Muscle of back (tissue), 11 donors: ENCODE data around the gene WDR47. TPM values are rescaled to one million over a fixed set of nuclear protein-coding genes. Genes with fewer than 3 reads are reported as not detected.
"Not testable (repeated sequence)": the region's sequence is repeated elsewhere in the genome, so short reads cannot be mapped to it uniquely, and the experiment has no call there.

Source experiments
- DNase-seq, 3 donors: peaks; one replicate each; pipeline versions ENCODE4 v3.0.0 to v3.0.0-alpha.2; 2013
- polyA plus RNA-seq, 10 donors: library from polyadenylated mRNA; unstranded; fragments of 120-200 nt; gene quantifications; one replicate each; pipeline ENCODE4 v1.2.1, GENCODE V29; 2013; ENCODE audit not compliant: insufficient read length in 10 of 10

The WDR47 gene
- polyA plus RNA-seq, 10 donors = 9.6 to 14.7 (median 12.4) TPM

GRCh38 chr1:109059026-109059425 is 17.1 kb upstream of the WDR47 start:
- DNase-seq = no peak

- no peak for DNase-seq
Measured at GRCh38 chr1:109056064-109056463, 14.2 kb upstream of the WDR47 start.

- not testable (repeated sequence) for DNase-seq
Measured at GRCh38 chr1:109052145-109052544, 10.2 kb upstream of the WDR47 start.

GRCh38 chr1:109050228-109050995 is 8.5 kb upstream of the WDR47 start:
- DNase-seq = no peak

DNA sequence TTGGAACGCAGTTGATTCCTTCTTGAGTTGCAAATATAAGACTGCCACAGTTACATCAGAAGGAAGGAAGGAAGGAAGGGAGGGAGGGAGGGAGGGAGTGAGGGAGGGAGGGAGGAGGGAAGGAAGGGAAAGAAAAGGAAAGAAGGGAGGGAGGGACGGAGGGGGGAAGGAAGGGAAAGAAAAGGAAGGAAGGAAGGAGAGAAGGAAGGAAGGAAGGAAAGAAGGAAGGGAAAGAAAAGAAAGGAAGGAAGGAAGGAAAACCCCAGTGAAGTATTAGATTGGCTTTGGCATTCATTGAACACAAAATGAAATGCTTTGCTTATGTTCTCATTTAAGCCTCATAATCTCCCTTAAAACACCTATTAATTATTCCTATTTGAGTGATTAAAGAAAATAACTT is 6.4 kb upstream of the WDR47 start:
- no peak for DNase-seq

GRCh38 chr1:109047339-109047738 is 5.4 kb upstream of the WDR47 start:
- DNase-seq = no peak

DNA sequence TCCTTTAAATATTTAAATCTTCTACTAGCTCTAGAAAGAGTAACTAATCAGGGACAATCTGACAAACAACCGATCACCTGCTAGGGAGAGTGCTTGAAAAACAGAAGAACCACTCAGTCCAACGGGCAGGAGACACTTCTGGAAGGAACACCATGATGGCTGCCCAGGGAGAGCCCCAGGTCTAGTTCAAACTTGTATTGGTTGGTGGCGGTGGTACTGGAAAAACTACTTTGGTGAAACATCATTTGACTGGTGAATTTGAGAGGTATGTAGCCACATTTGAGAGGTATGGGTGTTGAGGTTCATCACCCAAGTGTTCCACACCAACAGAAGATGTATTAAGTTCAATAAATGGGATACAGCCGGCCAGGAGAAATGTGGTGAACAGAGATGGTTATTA is 4.8 kb upstream of the WDR47 start:
- DNase-seq = no peak

GRCh38 chr1:109045595-109045994 is 3.7 kb upstream of the WDR47 start:
- DNase-seq = no peak

DNA sequence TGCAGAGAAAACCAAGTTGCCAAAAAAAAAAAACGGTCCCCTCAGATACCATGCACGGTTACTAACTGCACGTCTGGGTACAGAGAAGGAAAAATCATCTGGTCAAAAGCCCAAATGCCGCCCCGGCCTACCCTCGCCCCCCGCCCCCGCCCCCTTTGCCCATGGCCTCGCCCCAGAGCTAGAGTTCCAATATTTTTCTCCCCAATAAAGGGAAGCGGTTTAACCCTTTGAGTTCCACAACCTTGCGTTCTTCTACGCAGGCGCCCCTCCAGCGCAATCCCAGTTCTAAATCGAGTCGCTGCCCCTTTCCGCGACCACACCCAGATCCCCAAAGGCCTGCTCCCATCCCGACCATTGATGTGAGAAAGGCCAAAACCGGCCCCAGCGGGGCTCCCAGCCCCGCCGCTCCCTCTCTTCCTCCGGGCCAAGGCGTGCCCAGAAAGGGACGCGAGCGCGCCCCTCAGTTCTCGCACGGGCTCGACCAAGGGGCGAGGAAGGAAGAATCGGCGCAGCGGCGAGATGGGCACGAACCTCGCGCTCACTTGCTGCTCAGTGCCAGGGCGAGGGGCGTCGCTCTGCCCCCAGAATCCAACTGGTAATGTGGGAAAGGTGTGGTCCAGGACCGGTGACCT is 797 bp downstream of the WDR47 start:
- DNase-seq = peak; percentile 6 to 62 (median 19)

- peak; percentile 6 to 39 (median 15) for DNase-seq
Measured at GRCh38 chr1:109040627-109040988, 1.3 kb downstream of the WDR47 start.

DNA sequence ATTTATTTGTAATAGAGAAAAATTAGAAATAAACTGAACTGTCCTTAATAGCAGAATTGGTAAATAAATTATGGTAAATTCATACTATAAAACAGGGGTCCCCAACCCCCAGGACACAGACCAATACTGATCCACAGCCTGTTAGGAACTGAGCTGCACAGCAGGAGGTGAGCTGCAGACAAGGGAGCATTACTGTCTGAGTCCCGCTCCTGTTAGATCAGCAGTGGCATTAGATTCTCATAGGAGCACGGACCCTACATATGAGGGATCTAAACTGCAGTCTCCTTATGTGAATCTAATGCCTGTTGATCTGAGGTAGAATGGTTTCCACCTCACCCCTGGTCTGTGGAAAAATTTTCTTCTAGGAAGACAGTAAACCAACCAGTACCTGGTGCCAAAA is 7.5 kb downstream of the WDR47 start:
- DNase-seq = no peak

- DNase-seq = not testable (repeated sequence)
Measured at GRCh38 chr1:109029493-109029892, 12.4 kb downstream of the WDR47 start.

- no peak for DNase-seq
Measured at GRCh38 chr1:109027841-109028240, 14.1 kb downstream of the WDR47 start.

GRCh38 chr1:109025694-109026093 is 16.2 kb downstream of the WDR47 start:
- DNase-seq = no peak

DNA sequence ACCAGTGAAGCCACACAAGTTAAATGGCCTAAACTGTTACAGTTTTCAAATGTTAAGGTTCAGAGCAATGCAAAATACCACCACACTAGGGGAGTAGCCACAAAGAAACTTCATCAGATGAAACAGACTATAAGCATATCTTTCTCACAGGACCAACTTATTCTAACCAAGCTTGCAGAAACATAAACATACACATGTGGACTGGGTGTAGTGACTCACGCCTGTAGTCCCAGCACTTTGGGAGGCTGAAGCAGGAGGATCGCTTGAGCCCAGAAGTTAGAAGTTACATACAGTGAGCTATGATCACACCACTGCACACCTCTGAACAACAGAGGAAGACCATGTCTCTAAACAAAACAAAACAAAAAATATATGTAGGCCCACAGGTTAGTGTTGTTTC is 17.3 kb downstream of the WDR47 start:
- no peak for DNase-seq

GRCh38 chr1:109020693-109021257 is 21.1 kb downstream of the WDR47 start:
- DNase-seq = no peak

DNA sequence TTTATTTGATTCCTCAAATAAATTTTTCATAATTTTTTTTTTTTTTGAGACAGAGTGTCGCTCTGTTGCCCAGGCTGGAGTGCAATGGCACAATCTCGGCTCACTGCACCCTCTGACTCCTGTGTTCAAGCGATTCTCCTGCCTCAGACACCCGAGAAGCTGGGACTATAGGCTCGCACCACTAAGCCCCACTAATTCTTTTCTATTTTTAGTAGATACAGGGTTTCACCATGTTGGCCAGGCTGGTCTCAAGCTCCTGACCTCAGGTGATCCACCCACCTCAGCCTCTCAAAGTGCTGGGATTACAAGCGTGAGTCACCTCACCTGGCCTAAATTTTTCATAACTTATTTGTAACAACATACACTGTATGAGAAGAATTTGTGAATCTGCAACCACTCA is 24.2 kb downstream of the WDR47 start:
- DNase-seq = not testable (repeated sequence)

DNA sequence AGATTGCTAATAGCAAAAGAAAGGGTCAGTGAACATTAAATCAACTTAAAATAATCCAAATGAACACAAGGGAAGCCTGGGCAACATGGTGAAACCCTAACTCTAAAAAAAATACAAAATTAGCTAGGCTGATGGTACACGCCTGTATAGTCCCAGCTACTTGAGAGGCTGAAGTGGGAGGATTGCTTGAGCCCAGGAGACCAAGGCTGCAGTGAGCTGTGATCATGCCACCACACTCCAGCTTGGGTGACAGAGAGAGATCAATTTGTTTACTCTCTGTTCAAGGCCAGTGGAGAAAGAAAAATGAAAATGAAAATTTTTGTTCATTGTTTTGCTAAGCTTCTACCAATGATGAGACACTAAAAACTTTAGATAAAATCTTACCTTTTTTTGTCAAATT is 24.8 kb downstream of the WDR47 start:
- no peak for DNase-seq

DNA sequence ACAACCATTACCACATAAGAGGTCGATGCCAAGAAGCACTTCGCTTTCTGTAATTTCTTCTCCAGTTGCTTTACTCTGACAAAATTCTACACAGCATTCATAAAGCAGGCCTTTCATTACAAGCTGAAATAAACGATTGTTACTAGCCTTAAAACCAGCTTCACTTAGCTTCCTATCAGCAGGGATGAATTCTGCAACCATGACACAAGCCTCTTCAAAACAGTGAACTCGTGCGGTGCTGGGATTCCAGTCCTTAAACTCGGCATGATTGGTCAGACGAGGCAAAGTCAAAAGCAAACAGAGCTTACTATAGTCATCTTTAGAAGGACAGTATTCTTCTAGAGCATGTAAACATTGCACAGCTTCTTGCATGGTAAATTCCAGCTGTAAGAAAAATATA is 30.6 kb downstream of the WDR47 start:
- peak in 1 of 3 donors; percentile 2 for DNase-seq

DNA sequence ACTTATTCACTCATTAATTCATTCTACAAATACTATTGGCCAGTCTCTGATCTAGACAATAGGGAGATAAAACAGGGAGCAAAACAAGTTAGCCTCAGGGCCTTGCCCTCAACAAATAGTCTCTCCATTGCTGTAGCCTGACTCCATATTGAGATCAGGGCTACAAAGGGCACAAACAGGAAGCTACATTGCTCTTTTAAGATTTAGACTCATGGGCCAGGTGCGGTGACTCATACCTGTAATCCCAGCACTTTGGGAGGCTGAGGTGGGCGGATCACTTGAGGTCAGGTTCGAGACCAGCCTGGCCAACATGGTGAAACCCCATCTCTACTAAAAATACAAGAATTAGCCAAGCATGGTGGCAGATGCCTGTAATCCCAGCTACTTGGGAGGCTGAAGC is 45.3 kb downstream of the WDR47 start:
- not testable (repeated sequence) for DNase-seq

DNA sequence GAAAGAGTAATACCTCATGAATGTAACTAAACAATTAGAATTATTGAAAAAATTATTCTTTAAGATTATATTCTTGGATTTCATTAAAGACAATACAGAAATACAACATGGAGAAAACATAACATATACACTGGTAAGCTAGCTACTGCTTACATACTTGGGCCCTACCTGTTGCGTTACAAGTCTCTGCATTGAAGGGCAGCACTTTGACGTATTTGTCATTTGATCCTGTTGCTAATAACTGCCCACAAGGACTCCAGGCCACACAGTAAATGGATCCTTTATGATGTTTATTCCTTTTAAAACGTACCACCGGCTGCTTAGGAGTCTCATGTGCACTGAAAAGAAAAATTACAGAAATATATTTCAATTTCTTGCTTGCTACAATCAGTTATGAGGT is 58.8 kb downstream of the WDR47 start:
- DNase-seq = no peak

GRCh38 chr1:108976658-108977057 is 65.2 kb downstream of the WDR47 start:
- DNase-seq = no peak

DNA sequence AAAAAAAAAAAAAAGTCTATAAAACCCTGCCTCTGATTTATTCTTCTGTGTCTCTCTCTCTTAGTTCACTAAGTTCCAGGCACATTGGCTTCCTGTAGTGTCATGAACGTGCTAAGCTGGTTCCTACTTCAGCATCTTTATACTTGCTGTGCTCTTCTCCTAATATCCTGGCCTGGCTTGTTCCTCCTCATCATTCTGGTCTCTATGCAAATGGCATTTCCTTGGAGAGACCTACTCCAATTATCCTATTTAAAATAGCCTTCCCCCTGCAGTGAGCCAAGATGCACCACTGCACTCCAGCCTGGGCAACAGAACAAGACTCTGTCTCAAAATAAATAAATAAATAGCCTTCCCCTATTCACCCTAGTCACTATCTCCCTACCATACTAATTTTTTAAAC is 69.0 kb downstream of the WDR47 start:
- no peak for DNase-seq
